Epithelial cell of prostate (primary cell): ENCODE results near the gene SH3PXD2A.
"Not testable (repeated sequence)": the region's sequence is repeated elsewhere in the genome, so short reads cannot be mapped to it uniquely, and the experiment has no call there.

Experiments
- DNase-seq: peaks from one replicate; pipeline ENCODE4 v3.0.0-alpha.2; 2011; ENCODE audit warnings: low read depth, low spot score
- H3K27ac ChIP-seq: fragments of 450-650 bp; 2 replicates; pipeline ENCODE4 v1.5.1; 2017; ENCODE audit warnings: mild to moderate bottlenecking

The SH3PXD2A gene

GRCh38 chr10:103761075-103761920, 94.1 kb downstream of the SH3PXD2A start:
- no peak for DNase-seq
- peak overlapping the region; percentile 98 for H3K27ac ChIP-seq

GRCh38 chr10:103760233-103760632, 95.1 kb downstream of the SH3PXD2A start:
- DNase-seq = not testable (repeated sequence)
- peak overlapping the region; percentile 98 for H3K27ac ChIP-seq

GRCh38 chr10:103759100-103759781, 96.1 kb downstream of the SH3PXD2A start:
- DNase-seq = no peak
- peak overlapping the region; percentile 98 for H3K27ac ChIP-seq

- DNase-seq = peak; percentile 81
- H3K27ac ChIP-seq = peak overlapping the region; percentile 98
Observed at GRCh38 chr10:103758294-103758681, 97.1 kb downstream of the SH3PXD2A start.

- peak overlapping the region; percentile 98 for H3K27ac ChIP-seq
- DNase-seq = peak; percentile 74
Observed at GRCh38 chr10:103757531-103758293, 97.7 kb downstream of the SH3PXD2A start.

GRCh38 chr10:103756277-103756869, 99.0 kb downstream of the SH3PXD2A start:
- H3K27ac ChIP-seq = peak overlapping the region; percentile 98
- DNase-seq = no peak

GRCh38 chr10:103752680-103753248, 102.6 kb downstream of the SH3PXD2A start:
- DNase-seq = no peak
- no peak overlapping the region for H3K27ac ChIP-seq

GRCh38 chr10:103751667-103752290, 103.6 kb downstream of the SH3PXD2A start:
- DNase-seq = no peak
- H3K27ac ChIP-seq = peak overlapping the region; percentile 97

GRCh38 chr10:103750836-103751235, 104.5 kb downstream of the SH3PXD2A start:
- H3K27ac ChIP-seq = peak overlapping the region; percentile 97
- no peak for DNase-seq

- no peak for DNase-seq
- H3K27ac ChIP-seq = peak overlapping the region; percentile 97
Observed at GRCh38 chr10:103749779-103750178, 105.6 kb downstream of the SH3PXD2A start.

GRCh38 chr10:103748020-103748419, 107.4 kb downstream of the SH3PXD2A start:
- no peak for DNase-seq
- peak overlapping the region; percentile 97 for H3K27ac ChIP-seq

- peak overlapping the region; percentile 97 for H3K27ac ChIP-seq
- DNase-seq = no peak
Observed at GRCh38 chr10:103747193-103747865, 108.0 kb downstream of the SH3PXD2A start.

GRCh38 chr10:103746598-103746997, 108.8 kb downstream of the SH3PXD2A start:
- peak overlapping the region; percentile 97 for H3K27ac ChIP-seq
- no peak for DNase-seq

- DNase-seq = peak; percentile 66
- H3K27ac ChIP-seq = peak overlapping the region; percentile 97
Observed at GRCh38 chr10:103745341-103746247, 109.8 kb downstream of the SH3PXD2A start.

- no peak for DNase-seq
- H3K27ac ChIP-seq = peak overlapping the region; percentile 97
Observed at GRCh38 chr10:103742824-103743223, 112.6 kb downstream of the SH3PXD2A start.

- H3K27ac ChIP-seq = peak overlapping the region; percentile 97
- DNase-seq = no peak
Observed at GRCh38 chr10:103740611-103741010, 114.8 kb downstream of the SH3PXD2A start.

GRCh38 chr10:103739039-103739764, 116.2 kb downstream of the SH3PXD2A start:
- no peak for DNase-seq
- H3K27ac ChIP-seq = peak overlapping the region; percentile 97
